GOT3 (cell line): ENCODE results near the gene ZC2HC1B.

Experiments used
- DNase-seq: peaks from one replicate; lab custom pipeline; 2025; ENCODE audit warnings: mixed read lengths; lab: John Stamatoyannopoulos, UW

The ZC2HC1B gene

GRCh38 chr6:143963158-143963919 is 99.1 kb downstream of the ZC2HC1B start:
- no peak for DNase-seq

GRCh38 chr6:143964674-143965081 is 100.4 kb downstream of the ZC2HC1B start:
- no peak for DNase-seq

- no peak for DNase-seq
Measured at GRCh38 chr6:143965503-143966171, 101.4 kb downstream of the ZC2HC1B start.

- no peak for DNase-seq
Measured at GRCh38 chr6:143966312-143966711, 102.0 kb downstream of the ZC2HC1B start.

GRCh38 chr6:143967706-143968376 is 103.6 kb downstream of the ZC2HC1B start:
- no peak for DNase-seq

GRCh38 chr6:143969077-143969476 is 104.8 kb downstream of the ZC2HC1B start:
- no peak for DNase-seq

- DNase-seq: no peak
Measured at GRCh38 chr6:143970456-143971218, 106.4 kb downstream of the ZC2HC1B start.

- DNase-seq: no peak
Measured at GRCh38 chr6:143971482-143972205, 107.4 kb downstream of the ZC2HC1B start.

GRCh38 chr6:143973097-143973966 is 109.1 kb downstream of the ZC2HC1B start:
- no peak for DNase-seq

- DNase-seq: no peak
Measured at GRCh38 chr6:143974089-143974488, 109.8 kb downstream of the ZC2HC1B start.

- no peak for DNase-seq
Measured at GRCh38 chr6:143976806-143977349, 112.6 kb downstream of the ZC2HC1B start.

- DNase-seq: no peak
Measured at GRCh38 chr6:143980921-143981320, 116.6 kb downstream of the ZC2HC1B start.

- no peak for DNase-seq
Measured at GRCh38 chr6:143982968-143983367, 118.7 kb downstream of the ZC2HC1B start.

- no peak for DNase-seq
Measured at GRCh38 chr6:143984666-143985065, 120.4 kb downstream of the ZC2HC1B start.

- DNase-seq: no peak
Measured at GRCh38 chr6:143986463-143987065, 122.3 kb downstream of the ZC2HC1B start.
